Spleen (tissue), 7 donors: ENCODE results near the gene ARHGAP24.

Experiments
- CTCF ChIP-seq, 11 experiments: fragments of 200-600 bp in 7 of 11; fragments of 450-650 bp in 4 of 11; sonication (generic) in 4 of 11; IDR thresholded peaks in 8 of 11; conservative IDR thresholded peaks in 3 of 11; 1 replicate in 7 of 11; 2 replicates in 4 of 11; pipeline versions ENCODE4 v1.4.0 to v1.8.0; 2016 to 2021; ENCODE audit warnings: antibody characterized with exemption in 11 of 11, inconsistent platforms in 4 of 11, mild to moderate bottlenecking in 1 of 11
- POLR2A ChIP-seq, 3 donors: fragments of 450-650 bp; IDR thresholded peaks; one replicate each; pipeline ENCODE4 v1.5.1; 2017; ENCODE audit warnings: antibody characterized with exemption in 3 of 3, mild to moderate bottlenecking in 1 of 3
- donor health status: DM: no; HTN: no; CAD: no; lungs with moderate emphysema.
- donor health status: DM: no; HTN: no; CAD: no.
- donor health status: DM: no; HTN: no; CAD: no.

- TF ChIP-seq CTCF (IDR thresholded peaks at IDR 0.05 in 8 of 11, conservative IDR thresholded peaks at IDR 0.05 in 3 of 11) = no peak
- no peak for TF ChIP-seq POLR2A (IDR thresholded peaks at IDR 0.05)
Observed at GRCh38 chr4:85979276-85979675, 504.3 kb downstream of the ARHGAP24 start.
